ENCODE results near the gene PBX1. TPM values are rescaled to one million over a fixed set of nuclear protein-coding genes. Genes with fewer than 3 reads are reported as not detected.

The PBX1 gene
- total RNA-seq, 2 donors from 2014 or later, result 33.3 to 37.4 TPM

DNA sequence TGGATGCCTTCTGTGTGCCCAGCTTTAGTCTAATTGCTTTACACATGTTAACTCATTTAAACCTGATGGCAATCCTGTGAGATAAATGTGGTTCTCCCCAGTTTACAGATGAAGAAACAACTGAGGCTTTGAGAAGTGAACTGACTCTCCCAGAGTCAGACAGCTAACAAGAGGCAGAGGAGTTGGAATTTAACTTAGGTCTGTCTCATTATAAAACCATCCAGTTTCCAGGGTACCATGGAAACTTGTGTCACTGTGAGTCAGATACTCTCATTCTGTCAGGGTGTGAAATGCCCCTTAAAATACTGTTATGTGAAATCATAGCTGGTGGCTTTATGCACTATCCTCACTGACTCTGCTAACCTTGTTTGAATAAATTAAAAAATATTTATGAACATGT lies 206.6 kb downstream of the PBX1 start:
- no peak overlapping the region for H3K4me3 ChIP-seq
- peak overlapping the region; percentile 59 to 73 for H3K27ac ChIP-seq
- H3K36me3 ChIP-seq, result no peaks in the 10 kb centered on the region
- no peaks in the 10 kb centered on the region for H3K27me3 ChIP-seq
- TF ChIP-seq CTCF (IDR thresholded peaks at IDR 0.05), result no peak
- no peaks in the 10 kb centered on the region for H3K9me3 ChIP-seq
- no peak for DNase-seq (ENCODE audit: low spot score)
- peaks cover 0 to 63% of the 10 kb centered on the region in 2 donors for H3K4me1 ChIP-seq

GRCh38 chr1:164765992-164766720 lies 207.2 kb downstream of the PBX1 start:
- no peaks in the 10 kb centered on the region for H3K27me3 ChIP-seq
- DNase-seq (ENCODE audit: low spot score), result no peak
- no peak for TF ChIP-seq CTCF (IDR thresholded peaks at IDR 0.05)
- peak overlapping the region; percentile 59 to 73 for H3K27ac ChIP-seq
- H3K4me3 ChIP-seq, result no peak overlapping the region
- H3K9me3 ChIP-seq, result no peaks in the 10 kb centered on the region
- peaks cover 0 to 63% of the 10 kb centered on the region in 2 donors for H3K4me1 ChIP-seq
- H3K36me3 ChIP-seq, result no peaks in the 10 kb centered on the region

DNA sequence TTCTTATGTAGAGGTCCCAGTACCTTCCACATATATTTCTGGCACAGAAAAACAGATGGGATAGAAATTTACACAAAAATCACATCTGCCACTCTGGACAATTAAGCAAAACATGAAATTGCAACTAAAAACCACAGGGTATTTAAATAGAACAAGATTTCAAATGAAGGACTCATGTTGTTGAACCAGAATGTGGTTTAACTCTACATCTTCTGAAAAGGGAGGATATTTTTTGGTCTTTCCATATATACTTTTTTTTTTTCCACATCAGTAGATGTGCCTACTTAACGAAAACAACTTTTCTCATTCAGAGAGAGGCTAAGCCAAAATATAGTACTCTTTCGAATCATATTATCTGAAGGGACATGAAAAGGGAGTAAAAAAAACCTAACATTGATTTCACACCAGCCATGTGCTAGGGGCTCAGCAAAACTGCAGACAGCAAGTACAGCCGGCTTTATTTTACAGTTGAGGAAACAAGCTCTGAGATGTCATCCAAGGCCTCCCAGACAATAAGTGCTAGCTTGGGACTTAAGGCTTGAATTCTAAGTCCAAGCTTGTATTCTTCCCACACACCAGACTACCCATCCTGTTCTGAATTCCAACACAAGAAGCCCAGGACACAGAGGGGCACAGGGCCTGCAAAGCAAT lies 208.9 kb downstream of the PBX1 start:
- no peak for TF ChIP-seq CTCF (IDR thresholded peaks at IDR 0.05)
- peak overlapping the region; percentile 8 to 73 for H3K27ac ChIP-seq
- H3K4me1 ChIP-seq, result peaks cover 0 to 81% of the 10 kb centered on the region in 2 donors
- no peaks in the 10 kb centered on the region for H3K9me3 ChIP-seq
- no peak for DNase-seq (ENCODE audit: low spot score)
- H3K4me3 ChIP-seq, result no peak overlapping the region
- H3K27me3 ChIP-seq, result no peaks in the 10 kb centered on the region
- no peaks in the 10 kb centered on the region for H3K36me3 ChIP-seq

DNA sequence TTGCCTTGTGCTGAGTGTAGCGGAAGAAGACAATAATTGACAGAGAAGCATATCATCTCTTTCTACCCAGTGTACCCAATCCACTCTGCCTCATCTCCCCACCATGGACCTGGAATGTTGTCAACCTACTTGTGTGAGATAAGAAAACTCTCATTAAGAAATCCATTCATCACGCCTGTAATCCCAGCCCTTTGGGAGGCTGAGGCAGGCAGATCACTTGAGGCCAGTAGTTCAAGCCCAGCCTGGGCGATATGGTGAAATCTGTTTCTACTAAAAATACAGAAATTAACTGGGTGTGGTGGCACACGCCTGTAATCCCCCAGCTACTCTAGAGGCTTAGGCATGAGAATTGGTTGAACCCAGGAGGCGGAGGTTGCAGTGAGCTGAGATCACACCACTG lies 209.6 kb downstream of the PBX1 start:
- no peak for TF ChIP-seq CTCF (IDR thresholded peaks at IDR 0.05)
- Histone ChIP-seq H3K9me3 (no peaks in the 10 kb centered on the region), H3K27me3 (no peaks in the 10 kb centered on the region), H3K4me3 (no peak overlapping the region), H3K4me1 (peaks cover 0 to 88% of the 10 kb centered on the region in 2 donors), H3K36me3 (no peaks in the 10 kb centered on the region), H3K27ac (peak overlapping the region; percentile 8 to 73)
- DNase-seq (ENCODE audit: low spot score), result no peak

GRCh38 chr1:164769486-164770130 lies 210.6 kb downstream of the PBX1 start:
- H3K27ac ChIP-seq, result peak overlapping the region in 1 of 2 donors; percentile 73
- no peak for TF ChIP-seq CTCF (IDR thresholded peaks at IDR 0.05)
- H3K36me3 ChIP-seq, result no peaks in the 10 kb centered on the region
- DNase-seq (ENCODE audit: low spot score), result no peak
- H3K9me3 ChIP-seq, result no peaks in the 10 kb centered on the region
- peaks cover 0 to 89% of the 10 kb centered on the region in 2 donors for H3K4me1 ChIP-seq
- H3K27me3 ChIP-seq, result no peaks in the 10 kb centered on the region
- H3K4me3 ChIP-seq, result no peak overlapping the region
